ENCODE results near the gene THAP8.

THAP8 gene

DNA sequence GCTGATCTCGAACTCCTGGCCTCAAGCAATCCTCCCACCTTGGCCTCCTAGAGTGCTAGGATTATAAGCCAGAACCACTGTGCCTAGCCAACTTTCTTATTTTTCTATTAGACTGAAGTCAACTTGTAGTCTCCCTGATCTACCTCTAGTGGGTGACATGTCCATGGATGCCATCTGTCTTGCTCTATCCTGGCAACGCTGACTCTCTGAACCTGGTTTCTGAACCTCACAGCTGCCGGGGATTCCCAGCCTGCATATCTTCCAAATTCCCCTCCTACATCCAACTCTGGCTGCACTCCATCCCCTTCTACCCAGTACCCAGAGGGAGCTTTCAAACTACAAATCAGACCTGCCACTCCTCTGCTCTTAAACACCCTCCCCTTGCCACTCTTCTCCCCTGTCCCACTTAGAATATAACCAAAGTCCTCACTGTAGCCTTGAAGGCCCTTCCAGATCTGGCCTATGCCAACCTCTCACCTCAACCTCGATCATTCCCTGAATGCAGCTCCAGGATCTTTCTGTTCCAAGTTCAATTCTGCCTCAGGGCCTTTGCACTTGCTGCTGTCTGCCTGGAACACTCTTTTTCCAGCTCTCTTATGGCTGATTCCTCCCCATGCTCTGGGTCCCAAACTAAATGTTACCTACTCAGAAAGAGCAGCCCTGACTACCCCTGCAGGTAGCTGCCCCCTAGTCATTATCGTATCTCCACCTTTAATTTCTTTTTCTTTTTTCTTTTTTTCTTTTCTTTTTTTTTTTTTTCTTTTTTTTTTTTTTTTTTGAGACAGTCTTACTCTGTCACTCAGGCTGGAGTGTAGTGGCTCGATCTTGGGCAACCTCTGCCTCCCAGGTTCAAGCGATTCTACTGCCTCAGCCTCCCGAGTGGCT is 23.6 kb downstream of the THAP8 start:
- no peak for DNase-seq (ENCODE audit: low spot score)

DNA sequence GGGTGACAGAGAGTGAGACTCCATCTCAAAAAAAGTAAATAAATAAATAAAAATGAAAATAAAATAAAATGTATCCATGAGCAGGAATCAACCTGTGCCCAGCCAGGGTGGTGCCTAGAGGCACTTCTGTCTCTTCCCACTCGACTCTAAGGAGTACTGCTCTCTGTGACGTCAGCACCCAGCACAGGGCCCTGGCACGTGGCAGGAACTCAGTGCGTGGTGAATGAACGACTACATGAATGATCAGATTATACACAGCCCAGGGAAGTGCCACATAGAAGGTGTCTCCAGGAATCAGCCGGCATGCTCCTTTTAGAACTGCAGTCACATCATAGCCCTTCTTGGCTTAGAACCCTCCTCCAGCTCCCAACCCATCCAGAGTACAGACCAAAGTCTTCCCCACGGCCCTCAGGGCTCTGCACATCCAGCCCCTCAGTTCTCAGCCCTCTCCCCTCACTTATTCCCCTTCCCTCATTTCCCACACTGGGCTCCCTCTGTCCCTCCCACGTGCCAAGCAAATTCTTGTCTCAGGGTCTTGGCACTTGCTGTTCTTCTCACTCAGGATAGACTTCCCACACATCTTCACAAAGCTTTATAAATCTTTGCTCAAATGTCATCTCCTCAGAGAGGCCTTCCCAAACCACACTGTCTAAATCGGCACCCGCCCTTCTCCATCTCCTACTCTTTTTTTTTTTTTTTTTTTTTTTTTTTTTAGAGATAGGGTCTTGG is 25.6 kb downstream of the THAP8 start:
- no peak for DNase-seq (ENCODE audit: low spot score)

DNA sequence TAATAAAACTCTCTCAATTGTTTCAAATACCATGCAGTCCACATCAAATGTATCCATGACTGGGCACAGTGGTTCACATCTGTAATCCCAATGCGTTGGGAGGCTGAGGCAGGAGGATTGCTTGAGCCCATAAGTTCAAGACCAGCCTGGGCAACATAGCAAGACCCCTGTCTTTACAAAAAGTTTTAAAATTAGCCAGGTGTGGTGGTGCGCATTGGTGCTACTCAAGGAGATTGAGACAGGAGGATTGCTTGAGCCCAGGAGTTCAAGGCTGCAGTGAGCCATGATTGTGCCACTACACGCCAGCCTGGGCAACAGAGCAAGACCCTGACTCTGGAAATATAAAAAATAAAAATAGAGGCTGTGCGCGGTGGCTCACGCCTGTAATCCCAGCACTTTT is 26.4 kb downstream of the THAP8 start:
- DNase-seq (ENCODE audit: low spot score): no peak

DNA sequence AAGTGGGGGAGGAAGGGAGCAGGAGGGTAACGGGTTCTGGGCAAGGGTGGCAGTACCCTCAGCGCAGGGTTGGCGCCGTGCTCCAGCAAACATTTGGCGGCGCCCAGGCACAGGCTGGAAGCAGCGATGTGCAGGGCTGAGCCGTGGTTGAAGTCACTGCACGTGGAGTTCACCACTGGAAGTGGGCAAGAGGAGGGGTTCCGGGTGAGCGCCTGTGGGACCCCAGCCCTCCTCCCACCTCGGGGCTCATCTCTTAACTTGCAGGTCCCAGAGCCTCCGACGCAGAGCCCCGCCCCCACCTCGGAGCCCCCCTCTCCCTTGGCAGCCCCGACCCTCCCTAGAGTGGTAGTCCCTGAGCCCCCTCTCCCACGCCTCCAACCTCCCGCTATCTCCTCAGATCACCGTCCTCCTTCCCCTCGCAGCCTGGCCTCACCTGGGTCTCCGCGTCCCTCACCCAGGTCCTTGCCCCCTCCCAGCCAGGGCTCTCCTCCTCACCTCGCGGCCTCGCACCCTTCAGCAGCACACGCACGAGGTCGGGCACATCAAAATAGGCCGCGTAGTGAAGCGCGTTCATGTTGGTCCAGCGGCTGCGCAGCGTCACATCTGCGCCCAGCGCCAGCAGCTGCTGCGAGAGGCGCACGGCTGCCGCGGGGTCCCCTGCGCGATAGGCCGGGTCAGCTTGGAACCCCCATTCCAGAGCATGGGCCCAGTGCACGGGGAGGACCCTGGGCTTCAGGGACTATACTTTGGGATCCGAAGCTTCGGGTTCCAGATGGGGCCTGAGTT is 27.8 kb downstream of the THAP8 start:
- no peak for DNase-seq (ENCODE audit: low spot score)

- no peak for DNase-seq (ENCODE audit: low spot score)
Observed at GRCh38 chr19:36025541-36025940, 28.5 kb downstream of the THAP8 start.

DNA sequence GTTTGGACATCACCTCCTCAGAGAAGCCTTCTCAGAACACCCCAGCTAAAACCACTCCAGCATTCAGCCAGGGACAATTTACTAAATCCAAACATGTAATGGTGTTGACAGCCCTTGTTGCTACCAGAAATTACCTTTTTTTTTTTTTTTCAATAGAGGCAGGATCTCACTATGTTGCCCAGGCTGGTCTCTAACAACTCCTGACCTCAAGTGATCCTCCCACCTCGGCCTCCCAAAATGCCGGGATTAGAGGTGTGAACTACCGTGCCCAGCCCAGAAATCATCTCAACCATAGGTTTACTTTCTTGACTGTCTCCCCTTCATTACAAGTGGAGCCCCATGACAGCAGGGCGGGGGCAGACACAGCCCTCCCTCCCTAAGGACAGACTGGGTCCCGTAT is 30.7 kb downstream of the THAP8 start:
- no peak for DNase-seq (ENCODE audit: low spot score)

DNA sequence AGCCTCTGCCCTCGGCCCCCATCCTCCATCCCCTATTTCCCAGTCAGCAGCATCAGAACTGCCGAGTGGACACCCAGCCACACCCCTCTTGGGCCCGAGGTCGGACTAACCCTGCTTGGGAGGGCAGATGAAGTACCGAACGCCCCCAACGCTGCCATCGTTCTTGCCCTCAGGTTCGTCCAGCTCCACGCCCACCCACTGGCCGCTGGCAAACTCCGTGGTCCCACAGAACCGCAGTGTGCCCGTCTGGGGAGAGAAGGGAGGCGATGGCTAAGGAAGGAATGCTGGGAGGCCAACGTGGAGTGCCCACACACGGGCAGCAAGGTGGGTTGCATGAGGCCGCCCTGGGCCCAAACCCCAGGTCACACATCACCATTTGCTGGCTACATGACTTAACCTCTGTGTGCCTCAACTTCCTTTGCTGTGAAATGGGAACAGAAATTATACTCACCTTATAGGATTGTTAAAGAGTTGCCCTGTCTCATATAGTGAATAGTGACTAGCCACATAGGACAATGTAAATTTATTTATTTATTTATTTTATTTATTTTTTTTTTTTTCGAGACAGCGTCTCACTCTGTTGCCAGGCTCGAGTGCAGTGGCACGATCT is 34.9 kb downstream of the THAP8 start:
- DNase-seq (ENCODE audit: low spot score): no peak

DNA sequence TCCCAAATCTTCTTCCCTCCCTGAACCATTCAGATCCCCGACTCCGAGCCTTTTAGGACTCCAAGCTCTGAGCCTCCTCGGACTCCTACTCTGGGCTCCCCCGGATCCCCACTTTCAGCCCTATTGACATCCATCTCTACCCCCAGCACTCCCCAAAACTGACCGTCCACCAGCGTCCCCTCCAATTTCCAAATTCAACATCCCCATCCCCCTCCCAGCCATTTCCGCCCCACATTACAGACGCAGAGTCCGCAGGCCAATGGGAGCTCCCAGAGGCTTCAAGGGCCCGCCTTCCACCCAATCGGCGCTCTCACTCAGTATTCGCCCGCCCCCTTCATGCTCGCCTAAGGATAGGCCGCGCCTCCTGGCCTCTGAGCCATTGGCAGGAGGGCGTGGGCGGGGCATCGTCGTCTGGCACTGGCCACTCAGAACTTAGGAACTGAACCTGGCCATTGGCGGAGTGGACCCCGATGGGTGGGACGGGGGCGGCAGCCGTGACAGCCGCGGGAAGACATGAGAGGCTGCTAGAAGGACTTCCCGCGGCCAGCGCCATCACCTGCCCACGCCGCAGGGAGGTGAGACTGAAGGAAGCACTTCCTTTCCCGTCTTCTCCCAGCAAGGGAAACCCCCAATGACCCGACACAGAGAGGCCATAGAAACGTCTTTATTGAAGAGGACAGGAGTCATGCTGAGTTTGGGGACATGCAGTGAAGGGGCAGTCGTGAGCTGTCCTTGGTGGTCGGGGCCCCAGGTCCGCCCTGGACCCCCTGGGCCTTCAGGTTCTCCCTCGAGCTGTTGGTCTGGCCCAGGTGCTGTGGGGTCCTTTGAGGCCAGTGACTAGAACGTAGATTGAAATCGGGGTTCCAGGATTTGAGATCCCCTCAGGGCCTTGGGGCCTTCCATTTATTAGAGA is 39.8 kb downstream of the THAP8 start, which contains the start of gene ALKBH6:
Gene ALKBH6, minus strand, starts transcription at position 202 of the 913 bp plus-strand sequence. CDS start 816 bp downstream, outside the sequence.
- DNase-seq (ENCODE audit: low spot score): peak; percentile 99

- no peak for DNase-seq (ENCODE audit: low spot score)
Observed at GRCh38 chr19:36013280-36014011, 40.6 kb downstream of the THAP8 start.

DNA sequence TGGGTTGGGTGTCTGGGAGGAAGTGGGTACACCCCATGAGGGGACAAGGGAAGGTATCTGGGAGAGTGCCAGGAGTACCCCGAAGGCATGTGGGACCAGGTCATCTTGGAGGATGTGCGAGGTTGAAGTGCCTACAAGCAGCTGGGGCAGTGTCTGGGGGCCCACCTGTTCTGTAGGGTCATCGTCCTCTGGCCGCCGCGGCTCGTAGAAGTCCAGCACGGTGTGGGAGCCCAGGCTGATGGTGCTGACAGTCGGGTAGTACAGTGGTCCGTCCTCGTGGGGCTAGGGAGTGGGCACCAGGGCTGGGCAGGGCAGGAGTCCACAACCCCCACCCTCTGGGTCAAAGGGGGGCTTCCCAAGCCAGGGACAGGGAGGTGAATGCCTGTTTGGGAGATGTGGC is 43.7 kb downstream of the THAP8 start:
- no peak for DNase-seq (ENCODE audit: low spot score)

DNA sequence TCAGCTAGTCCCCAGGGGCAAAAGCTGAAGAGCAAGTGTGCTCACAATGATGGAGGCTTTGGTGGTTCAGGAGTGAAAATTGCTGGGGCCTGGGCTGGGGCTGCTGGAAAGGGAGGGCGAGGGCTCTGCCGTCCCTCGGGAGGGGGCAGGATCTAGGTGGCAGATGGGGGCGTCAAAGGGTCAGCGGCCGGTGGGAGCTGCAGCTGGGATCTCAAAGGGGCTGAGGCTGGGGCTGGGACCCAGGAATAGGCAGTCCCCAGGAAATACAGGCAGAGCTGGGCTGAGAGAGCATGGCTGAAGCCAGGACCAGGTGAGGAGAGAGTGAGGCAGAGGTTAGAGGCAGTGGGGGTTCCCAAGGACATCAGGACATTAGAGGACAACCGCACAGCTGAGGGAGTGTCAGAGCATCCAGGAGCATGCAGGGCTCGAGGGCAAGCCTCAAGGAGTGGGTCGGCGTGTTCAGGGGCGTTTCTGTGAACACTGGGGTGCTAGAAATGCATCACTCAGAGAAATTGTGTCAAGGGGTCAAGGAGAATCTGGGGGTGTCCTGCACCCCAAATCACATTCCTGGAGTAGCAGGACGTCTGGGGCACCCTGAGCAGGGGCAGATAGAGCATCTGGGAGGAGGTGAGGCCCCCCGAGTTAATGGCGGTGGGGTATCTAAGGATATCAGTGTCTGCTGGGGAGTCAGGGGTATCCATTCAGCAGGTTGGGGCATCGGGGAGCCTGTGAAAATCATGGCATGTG is 44.3 kb downstream of the THAP8 start:
- DNase-seq (ENCODE audit: low spot score): no peak

DNA sequence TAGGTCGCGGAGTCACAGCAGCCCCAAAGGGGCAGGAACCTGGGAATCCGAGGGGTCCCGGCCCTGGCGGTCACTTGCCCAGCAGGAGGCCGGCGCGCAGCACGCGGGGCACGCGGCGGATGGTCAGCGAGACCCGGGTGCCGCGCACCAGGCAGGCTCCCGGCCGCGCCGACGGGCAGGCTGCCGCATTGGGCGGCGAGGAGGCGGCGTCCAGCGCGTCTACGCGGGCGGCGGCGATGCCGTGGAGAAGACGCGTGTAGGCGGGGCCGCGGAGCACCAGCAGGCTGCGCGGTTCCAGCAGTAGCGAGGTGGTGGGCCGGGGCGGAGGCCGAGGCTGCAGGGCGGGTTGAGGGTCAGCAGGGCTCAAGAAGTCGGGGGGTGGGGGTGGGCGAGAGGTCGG is 44.9 kb downstream of the THAP8 start:
- peak; percentile 66 for DNase-seq (ENCODE audit: low spot score)

GRCh38 chr19:36008336-36008978 is 45.6 kb downstream of the THAP8 start, which contains the start of gene SYNE4:
SYNE4 (minus strand) TSS chr19:36008813; CDS start chr19:36008681, 132 bp downstream.
- no peak for DNase-seq (ENCODE audit: low spot score)

- DNase-seq (ENCODE audit: low spot score): no peak
Observed at GRCh38 chr19:36006955-36007354, 47.1 kb downstream of the THAP8 start.

- no peak for DNase-seq (ENCODE audit: low spot score)
Observed at GRCh38 chr19:36003284-36003683, 50.8 kb downstream of the THAP8 start.

DNA sequence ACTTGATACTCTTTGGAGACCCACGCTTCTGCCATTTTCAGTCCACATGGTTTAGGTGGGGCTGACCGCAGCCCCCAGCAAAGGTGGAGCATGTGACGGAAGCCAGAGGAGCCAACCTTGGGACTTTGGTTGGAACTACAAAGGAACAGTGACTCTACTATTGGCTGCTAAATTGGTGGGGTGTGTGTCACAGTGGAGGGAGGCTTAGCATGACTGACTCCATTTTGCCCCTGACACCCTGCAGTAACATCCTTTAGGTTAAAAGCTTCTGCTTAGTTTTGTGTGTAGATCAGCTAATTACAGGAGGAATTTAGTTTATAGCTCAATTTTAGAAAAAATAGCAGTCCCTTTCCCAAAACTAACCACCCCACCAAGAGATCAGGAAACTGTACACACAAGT is 52.5 kb downstream of the THAP8 start:
- DNase-seq (ENCODE audit: low spot score): no peak

GRCh38 chr19:35996777-35997176 is 57.3 kb downstream of the THAP8 start:
- DNase-seq (ENCODE audit: low spot score): no peak

DNA sequence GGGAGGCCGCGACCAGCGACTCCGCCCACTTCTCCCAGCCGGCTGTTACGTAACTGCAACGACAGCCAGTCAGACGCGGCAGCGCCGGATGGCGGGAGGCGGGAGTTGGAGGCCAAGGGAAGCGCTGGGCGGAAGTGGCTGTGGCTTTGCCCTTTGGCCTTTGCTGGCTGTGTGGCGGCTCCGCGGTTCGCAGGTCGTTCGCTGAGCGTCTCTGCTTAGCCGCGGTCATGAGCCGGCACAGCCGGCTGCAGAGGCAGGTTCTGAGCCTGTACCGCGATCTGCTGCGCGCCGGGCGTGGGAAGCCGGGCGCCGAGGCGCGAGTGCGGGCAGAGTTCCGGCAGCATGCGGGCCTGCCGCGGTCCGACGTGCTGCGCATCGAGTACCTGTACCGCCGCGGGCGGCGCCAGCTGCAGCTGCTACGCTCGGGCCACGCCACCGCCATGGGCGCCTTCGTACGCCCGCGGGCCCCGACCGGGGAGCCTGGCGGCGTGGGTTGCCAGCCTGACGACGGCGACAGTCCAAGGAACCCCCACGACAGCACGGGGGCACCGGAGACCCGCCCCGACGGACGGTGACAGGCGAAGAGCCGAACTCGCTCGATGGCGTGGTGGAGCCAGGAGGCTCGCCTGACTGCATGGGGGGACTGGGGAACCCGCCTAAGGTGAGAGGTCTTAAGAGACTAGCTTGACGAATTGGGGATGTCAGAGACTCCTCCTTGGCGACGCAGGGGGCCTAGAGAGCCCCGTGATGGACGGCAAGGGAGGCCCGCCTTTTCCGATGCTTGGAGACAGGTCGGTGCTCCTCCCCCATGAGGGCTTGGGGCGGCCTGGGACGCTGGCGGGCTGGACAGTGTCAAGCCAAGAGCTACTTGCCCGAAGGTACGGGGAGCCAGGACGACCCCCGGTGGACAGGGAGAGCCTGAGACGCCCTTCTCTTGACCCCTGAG is 58.8 kb downstream of the THAP8 start, which contains the start of gene SDHAF1:
Gene SDHAF1, plus strand, starts transcription at position 141 of the 946 bp plus-strand sequence. Its CDS starts 87 bp downstream, at position 228.
- peak; percentile 95 for DNase-seq (ENCODE audit: low spot score)
